ENCODE data around the gene CYS1.
A peak's percentile ranks its signal among the peaks of the same experiment; 100 is the strongest.
"Not testable (repeated sequence)": the region's sequence is repeated elsewhere in the genome, so short reads cannot be mapped to it uniquely, and the experiment has no call there.

The CYS1 gene

DNA sequence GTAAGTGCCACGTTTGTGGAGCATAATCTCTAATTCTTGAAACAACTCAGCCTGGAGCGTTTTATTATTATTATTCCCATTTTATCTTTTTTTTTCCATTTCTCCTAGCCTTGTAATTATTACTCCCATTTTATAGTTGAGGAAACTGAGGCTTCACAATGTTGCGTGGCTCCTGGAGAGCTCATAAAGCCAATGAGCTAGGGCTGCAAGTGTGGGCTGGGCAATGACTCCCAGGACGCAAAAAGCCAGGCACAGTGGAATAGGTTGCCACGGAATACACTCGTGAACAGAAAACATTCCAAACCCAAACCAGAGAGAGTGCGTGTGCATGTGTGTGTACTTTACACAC is 50.4 kb downstream of the CYS1 start:
- DNase-seq (ENCODE audit: low spot score): no peak

DNA sequence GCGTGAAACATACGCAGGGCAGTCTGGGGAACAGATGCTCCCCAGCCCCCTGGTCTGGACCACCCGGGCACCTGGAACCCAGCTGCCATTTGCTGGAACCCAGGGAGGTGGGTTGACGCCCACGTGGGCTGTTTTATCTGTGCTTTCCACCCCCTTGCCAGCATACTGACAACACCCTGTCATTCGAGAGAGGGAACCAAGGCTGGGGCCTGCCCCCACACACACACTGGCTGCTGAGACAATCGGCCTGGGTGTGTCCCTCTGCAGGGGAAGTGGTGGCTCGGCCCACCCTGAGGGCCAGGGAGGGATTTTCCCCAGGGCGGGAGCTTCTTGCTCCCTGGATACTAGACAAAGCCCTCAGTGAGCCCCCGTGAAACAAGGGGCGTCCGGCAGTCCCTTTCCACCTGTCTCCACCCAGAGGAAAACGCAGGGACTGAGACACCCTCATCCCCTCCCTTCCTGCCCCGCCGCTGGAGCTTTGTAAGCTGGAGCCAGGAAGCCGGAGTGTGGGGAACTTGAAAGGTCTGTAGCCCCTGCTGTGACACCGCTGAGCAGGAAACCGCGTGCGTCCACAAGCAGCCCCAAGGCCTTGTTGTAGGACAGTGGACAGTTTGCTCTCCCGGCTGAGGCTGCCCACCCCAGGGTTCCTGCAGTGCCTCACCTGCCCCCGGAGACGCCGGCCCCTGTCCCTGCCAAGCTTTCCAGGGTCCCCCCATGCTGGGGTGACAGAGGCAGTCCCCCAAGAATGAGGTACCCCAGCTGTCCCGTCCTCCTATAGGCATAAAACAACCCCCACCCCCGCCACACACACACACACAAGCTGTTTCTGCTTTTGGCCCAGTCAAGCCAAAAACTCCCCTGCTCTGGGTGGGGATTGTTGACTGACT is 51.0 kb downstream of the CYS1 start:
- DNase-seq (ENCODE audit: low spot score): peak; percentile 65

DNA sequence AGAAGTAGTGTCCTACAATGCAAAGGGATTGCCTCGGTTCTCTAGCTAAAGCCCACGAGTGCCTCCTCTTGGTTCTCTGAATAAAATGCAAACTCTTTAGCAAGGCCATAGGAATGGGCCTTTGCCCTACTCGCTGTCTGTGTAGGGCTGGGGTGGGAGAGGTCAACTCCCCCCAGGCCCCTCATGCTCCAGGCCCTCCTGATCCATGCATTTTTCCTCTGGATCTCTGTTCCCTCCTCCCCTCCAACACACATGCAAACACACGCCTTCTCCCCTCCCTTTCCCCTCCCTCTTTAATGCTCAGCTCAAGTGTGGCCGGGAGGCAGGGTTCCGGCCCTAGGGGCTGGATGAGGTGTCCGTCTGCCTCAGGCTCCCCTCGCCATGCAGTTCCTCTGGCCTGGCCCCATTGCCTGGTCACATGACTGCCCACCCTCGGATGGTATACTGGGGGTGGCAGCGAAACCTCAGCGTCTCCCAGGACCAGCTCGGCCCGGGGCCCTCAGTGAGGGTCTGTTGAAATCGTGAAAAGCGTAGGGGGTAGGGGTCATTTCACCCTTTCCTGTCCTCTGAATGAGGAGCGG is 51.7 kb downstream of the CYS1 start:
- peak; percentile 54 for DNase-seq (ENCODE audit: low spot score)

DNA sequence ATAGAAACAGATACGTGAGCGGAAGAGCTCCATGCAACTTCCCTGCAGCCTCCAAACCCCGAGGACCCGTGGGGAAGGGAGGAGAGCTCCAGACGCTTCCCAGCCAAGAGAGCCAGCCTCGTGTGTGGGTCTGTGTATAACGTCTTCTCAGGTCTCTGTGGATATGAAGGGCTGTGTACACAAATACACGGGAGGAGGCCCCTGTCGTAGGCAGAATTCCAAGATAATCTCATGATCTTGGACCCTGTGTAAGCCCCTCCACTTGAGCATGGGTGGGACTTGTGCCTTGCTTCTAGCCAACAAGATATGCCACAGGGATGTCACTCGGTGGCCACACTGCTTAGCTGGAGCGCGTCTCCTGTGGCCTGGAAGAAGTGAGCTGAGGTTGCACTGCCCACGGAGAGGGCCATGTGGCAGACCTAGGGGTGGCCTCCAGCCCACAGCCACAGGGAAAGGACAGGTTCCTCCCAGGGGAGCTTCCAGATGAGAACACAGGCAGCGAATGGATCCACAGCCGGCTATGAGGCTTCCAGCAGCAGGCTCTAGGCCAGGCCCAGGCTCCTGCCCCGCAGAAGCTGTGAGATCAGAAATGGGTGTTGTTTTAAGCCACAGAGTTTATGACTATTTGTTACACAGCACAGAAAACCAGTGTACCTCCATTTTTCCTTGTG is 52.4 kb downstream of the CYS1 start:
- DNase-seq (ENCODE audit: low spot score): no peak

DNA sequence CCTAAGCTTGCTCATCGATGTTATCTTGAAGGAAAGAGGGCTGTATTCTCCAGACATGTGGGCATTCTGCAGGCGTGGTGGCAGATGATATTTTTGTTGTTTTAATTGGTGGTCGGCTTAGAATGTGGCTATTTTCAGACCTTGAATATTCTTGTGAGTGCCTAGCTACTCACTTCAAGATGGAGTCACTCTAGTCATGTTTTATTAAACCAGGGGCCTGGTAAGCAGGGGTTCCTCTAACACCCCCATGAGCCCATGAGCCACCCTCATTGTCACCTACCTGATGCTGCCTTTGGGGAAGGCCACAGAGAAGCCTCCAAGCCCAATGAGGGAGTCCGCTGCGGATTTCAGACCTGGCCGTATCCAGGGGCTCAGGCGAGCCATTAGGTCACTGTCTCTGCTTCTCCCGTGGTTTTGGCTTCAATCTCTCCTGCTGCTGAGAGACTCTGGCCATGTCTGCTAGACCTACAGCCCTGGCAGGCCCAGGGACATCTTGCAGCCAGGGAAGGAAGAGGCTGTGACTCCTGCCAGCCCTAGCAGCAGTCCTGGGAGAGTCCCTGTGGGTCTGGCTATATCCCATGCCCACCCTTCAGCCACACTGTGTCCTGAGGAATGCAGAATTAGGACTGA is 53.2 kb downstream of the CYS1 start:
- no peak for DNase-seq (ENCODE audit: low spot score)

DNA sequence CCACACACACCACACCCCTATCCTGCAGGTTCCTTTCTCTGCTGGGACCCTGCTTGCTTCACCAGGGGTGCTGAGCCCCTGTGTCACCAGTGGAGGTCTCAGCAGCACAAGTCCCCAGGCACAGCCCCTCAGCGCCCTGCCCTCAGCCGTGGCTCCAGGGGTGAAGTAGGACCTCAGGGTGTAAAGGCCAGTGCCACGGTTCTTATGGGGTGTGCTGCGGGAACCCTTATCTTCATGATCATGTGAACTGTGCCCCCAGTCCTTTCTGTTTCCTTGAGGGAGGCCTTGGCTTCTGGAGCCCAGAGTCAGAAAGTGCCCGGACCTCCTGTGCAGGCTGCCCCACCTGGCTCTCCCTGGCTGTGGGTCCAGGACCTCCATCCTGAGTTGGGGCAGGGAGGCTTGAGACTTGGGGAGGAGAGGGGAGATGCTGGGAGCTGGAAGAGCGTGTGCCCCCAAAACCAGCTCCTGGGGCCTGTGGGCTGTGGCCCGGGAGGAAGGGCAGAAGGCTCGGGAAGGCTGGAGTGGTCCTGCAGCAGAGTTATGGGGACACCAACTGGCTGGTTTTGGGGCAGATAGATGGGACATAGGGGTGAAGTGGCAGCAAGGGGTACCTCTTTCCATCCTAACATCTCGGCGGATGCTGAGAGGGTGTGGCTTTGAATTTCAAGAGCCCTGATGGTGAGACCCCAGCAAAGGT is 57.1 kb downstream of the CYS1 start:
- no peak for DNase-seq (ENCODE audit: low spot score)

DNA sequence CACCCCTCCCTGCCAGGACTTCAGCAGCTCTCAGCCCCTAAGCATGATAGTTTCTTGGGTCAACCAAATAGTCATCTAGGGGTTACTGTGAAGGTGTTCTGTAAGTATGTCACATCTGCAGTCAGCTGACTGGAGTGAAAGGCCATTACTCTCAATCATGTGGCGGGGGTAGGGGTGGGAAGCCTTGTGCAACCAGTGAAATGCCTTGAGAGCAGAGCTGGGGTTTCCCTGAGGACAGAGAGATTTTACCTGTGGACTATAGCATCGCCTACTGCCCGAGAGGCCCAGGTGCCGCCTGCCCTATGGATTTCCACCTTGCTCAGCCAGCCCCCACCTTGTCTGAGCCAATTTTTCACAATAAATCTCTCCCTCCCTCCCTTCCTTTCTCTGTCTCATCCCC is 57.8 kb downstream of the CYS1 start:
- DNase-seq (ENCODE audit: low spot score): no peak

DNA sequence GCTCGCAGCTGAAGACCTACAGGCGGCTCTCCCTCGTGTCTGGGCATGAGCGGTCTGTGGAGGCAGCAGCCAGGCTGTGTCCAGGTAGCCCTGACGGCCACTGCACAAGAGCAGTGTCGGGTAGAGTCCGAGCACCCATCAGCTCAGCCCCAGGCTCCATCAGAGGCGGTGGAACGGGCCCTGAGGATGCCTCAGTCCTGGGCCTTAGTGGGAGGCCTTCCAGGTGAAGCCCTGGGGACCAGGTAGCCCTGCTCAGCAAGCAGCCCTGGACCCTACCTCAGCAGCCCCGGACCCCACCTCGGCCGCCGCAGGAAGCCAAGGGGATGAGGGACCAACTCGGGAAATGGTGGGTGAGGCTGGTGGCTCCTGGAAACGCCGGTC is 58.2 kb downstream of the CYS1 start:
- DNase-seq (ENCODE audit: low spot score): no peak

DNA sequence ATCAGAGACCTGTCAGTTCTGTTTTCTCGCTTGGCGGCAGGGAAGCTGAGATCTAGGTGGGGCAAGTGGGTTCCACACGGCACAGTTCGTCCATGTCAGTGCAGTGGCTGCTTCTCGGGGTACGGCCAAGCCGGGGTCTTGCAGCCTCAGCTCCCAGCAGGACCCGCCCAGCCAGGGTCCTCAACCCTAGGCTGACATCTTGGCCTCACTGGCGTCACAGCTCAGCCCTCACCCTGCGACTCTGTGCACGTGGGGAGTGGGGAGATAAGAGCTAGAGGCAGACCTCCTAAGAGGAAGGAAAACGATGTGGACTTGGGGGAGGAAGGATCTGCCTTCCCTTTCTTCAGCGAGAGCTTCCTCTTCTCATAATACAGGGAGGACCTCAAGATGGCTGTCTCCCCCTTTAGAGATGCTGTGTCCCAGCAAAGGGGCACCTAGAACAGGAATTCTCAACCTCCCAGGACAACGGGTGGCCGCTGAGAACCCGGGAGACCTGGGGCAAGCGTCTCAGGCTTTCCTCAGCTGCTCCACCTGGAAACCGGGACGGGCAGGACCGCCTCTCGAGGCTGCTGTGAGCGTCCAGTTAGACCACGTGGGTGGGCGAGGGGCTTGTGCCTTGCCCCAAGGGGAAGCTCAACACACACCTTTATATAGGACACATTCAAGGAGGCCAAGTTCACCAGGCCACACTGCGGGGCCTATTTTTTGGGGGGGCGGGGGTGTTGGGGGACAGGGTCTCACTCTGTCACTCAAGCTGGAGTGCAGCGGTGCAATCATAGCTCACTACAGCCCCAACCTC is 60.4 kb downstream of the CYS1 start:
- no peak for DNase-seq (ENCODE audit: low spot score)

DNA sequence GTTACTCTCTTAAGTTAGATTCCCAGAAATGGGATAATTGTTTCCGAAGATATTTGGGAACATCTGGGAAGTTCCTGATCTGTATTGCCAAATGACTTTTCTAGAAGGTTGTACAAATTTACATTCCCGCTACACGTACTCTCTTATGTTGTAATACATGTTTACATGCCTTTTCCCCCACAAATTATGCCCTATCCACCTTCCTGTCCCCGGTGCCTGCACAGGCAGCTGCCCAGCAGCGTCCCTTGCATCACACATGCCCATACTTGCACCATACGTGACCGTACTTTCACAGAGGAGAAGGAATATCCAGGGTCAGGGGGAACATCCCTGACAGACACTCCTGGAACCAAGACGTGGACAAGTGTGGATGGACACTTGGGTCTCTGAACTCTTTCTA is 61.0 kb downstream of the CYS1 start:
- DNase-seq (ENCODE audit: low spot score): no peak

DNA sequence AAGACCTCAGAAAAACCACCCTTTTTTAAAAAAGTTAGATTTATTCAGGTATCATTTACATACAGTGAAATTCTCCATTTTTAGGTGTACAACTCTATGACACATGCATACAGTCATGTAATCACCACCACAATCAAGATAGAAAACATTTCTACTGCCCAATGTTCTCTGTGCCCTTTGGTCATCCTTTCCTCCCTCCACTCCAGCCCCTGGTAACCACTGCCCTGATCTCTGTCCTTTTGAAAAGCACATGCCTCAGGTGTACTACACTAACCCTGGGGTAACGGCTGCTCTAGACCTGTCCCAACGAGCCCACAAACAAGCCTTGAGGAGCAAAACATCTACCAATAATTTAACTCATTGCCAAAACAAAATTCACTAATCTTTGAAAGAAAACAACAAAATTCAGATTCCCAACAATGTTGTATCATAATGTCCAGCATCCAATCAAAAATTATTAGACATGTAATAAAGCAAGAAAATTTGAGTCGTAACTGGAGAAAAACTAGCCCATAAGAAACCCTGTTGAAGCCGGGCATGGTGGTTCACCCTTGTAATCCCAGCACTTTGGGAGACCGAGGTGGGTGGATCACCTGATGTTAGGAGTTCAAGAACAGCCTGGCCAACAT is 62.8 kb downstream of the CYS1 start:
- no peak for DNase-seq (ENCODE audit: low spot score)

DNA sequence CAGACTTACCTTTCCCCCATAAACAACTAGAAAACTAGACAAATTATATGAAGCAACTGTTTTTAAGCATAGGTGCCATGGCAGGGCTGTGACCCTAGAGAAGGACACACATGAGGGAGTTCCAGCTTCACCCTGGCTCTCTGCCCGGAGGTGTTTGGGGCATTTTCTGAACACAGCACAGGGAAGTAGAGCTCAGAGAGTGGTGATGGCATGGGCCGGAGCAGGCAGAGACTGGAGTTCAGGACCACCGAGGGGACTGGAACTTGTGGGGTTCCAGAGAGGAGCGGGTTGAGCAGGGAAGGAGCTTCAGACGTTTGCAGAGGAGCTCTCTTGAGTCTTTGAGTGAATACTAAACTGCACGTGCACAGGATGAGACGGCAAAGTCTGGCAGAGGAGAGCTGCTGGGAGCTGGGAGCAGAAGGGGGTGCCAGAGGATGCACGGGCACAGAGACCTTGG is 63.4 kb downstream of the CYS1 start:
- no peak for DNase-seq (ENCODE audit: low spot score)

DNA sequence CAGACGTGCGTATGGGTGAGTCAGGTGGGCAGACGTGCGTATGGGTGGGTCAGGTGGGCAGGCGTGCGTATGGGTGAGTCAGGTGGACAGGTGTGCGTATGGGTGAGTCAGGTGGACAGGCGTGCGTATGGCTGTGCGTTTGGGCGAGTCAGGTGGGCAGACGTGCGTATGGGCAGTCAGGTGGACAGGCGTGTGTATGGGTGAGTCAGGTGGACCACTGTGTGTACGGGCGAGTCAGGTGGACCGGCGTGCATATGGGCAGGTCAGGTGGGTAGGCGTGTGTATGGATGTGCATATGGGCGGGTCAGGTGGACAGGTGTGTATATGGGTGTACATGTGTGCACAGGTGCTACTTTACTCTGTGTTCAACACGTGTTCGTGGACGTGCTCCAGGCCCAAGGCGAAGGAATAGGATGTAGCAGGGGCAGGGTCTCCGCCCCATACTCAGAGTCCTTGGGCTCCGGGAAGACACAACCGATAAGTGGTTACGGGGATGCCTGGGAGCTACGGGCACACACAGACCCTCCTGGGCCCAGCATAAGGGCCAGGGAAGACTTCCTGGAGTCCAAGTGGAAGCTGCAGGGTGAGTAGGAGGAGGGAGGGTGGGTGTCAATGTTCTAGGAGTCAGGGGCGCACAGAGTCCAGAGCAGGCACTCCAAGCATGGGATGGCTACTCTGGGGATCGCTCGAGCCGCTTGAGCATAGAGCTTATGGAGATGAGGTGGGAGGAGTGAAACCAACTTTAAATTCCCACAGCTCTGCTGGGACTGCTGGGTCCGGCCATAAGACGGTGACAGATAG is 64.0 kb downstream of the CYS1 start:
- no peak for DNase-seq (ENCODE audit: low spot score)

DNA sequence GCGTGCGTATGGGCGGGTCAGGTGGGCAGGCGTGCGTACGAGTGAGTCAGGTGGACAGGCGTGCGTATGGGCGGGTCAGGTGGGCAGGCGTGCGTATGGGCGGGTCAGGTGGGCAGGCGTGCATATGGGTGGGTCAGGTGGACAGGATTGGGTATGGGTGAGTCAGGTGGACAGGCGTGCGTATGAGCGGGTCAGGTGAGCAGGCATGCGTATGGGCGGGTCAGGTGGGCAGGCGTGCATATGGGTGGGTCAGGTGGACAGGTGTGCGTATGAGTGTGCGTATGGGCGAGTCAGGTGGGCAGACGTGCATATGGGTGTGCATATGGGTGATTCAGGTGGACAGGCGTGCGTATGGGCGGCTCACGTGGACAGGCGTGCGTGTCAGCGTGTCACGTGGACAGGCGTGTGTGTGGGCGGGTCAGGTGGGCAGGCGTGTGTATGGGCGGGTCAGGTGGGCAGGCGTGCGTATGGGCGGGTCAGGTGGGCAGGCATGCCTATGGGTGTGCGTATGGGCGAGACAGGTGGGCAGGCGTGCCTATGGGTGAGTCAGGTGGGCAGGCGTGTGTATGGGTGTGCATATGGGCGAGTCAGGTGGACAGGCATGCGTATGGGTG is 64.7 kb downstream of the CYS1 start:
- not testable (repeated sequence) for DNase-seq (ENCODE audit: low spot score)

DNA sequence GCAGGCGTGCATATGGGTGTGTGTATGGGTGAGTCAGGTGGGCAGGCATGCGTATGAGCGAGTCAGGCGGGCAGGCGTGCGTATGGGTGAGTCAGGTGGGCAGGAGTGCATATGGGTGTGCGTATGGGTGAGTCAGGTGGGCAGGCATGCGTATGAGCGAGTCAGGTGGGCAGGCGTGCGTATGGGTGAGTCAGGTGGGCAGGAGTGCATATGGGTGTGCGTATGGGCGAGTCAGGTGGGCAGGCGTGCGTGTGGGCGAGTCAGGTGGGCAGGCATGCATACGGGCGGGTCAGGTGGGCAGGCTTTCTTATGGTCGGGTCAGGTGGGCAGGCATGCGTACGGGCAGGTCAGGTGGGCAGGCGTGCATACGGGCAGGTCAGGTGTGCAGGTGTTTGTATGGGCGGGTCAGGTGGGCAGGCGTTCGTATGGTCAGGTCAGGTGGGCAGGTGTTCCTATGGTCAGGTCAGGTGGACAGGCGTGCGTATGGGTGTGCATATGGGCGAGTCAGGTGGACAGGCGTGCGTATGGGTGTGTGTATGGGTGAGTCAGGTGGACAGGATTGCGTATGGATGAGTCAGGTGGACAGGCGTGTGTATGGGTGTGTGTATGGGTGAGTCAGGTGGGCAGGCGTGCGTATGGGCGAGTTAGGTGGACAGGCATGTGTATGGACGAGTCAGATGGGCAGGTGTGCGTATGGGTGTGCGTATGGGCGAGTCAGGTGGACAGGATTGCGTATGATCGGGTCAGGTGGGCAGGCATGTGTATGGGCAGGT is 65.6 kb downstream of the CYS1 start:
- no peak for DNase-seq (ENCODE audit: low spot score)

DNA sequence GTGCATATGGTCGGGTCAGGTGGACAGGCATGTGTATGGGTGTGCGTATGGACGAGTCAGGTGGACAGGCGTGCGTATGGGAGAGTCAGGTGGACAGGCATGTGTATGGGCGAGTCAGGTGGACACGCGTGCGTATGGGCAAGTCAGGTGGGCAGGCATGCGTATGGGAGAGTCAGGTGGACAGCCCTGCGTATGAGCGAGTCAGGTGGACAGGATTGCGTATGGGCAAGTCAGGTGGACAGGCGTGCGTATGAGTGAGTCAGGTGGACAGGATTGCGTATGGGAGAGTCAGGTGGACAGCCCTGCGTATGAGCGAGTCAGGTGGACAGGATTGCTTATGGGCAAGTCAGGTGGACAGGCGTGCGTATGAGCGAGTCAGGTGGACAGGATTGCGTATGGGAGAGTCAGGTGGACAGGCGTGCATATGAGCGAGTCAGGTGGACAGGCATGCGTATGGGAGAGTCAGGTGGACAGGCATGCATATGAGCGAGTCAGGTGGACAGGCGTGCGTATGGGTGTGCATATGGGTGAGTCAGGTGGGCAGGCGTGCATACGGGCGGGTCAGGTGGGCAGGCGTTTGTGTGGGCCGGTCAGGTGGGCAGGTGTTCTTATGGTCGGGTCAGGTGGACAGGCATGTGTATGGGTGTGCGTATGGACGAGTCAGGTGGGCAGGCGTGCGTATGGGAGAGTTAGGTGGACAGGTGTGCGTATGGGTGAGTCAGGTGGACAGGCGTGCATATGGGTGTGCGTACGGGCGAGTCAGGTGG is 66.4 kb downstream of the CYS1 start:
- not testable (repeated sequence) for DNase-seq (ENCODE audit: low spot score)

DNA sequence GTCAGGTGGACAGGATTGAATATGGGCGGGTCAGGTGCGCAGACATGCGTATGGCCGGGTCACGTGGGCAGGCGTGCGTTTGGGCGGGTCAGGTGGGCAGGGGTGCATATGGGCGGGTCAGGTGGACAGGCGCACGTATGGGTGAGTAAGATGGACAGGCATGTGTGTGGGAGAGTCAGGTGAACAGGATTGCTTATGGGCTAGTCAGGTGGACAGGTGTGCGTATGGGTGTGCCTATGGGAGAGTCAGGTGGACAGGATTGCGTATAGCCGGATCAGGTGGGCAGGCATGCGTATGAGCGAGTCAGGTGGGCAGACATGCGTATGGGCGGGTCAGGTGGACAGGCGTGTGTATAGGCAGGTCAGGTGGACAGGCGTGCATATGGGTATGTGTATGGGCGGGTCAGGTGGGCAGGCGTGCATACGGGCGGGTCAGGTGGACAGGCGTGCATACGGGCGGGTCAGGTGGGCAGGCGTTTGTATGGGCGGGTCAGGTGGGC is 67.2 kb downstream of the CYS1 start:
- DNase-seq (ENCODE audit: low spot score): no peak

All from ecto neural progenitor cell (in vitro differentiated cells).